ENCODE data around the gene CCKAR.
"Not testable (repeated sequence)": the region's sequence is repeated elsewhere in the genome, so short reads cannot be mapped to it uniquely, and the experiment has no call there.

Gene CCKAR

GRCh38 chr4:26503427-26503826 is 13.1 kb upstream of the CCKAR start:
- no peak overlapping the region for H3K27ac ChIP-seq (ENCODE audit: low read depth, low read length, poor library complexity, severe bottlenecking)
- TF ChIP-seq, protein P1, sequence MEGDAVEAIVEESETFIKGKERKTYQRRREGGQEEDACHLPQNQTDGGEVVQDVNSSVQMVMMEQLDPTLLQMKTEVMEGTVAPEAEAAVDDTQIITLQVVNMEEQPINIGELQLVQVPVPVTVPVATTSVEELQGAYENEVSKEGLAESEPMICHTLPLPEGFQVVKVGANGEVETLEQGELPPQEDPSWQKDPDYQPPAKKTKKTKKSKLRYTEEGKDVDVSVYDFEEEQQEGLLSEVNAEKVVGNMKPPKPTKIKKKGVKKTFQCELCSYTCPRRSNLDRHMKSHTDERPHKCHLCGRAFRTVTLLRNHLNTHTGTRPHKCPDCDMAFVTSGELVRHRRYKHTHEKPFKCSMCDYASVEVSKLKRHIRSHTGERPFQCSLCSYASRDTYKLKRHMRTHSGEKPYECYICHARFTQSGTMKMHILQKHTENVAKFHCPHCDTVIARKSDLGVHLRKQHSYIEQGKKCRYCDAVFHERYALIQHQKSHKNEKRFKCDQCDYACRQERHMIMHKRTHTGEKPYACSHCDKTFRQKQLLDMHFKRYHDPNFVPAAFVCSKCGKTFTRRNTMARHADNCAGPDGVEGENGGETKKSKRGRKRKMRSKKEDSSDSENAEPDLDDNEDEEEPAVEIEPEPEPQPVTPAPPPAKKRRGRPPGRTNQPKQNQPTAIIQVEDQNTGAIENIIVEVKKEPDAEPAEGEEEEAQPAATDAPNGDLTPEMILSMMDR (IDR thresholded peaks at IDR 0.05; ENCODE audit: low read length) = no peak
- no peak for TF ChIP-seq EZH2 (IDR thresholded peaks at IDR 0.05; ENCODE audit: borderline replicate concordance, low read length)
- no peak overlapping the region for H2AFZ ChIP-seq (ENCODE audit: low read length)
- H3K9ac ChIP-seq (ENCODE audit: low read length) = no peak overlapping the region
- no peak overlapping the region for H3K4me2 ChIP-seq (ENCODE audit: low read length)
- no peak overlapping the region for H3K4me3 ChIP-seq (ENCODE audit: low read depth, low read length, poor library complexity, severe bottlenecking)
- H3K79me2 ChIP-seq (ENCODE audit: insufficient read depth, low read length) = no peaks in the 10 kb centered on the region
- H3K4me1 ChIP-seq (ENCODE audit: insufficient read depth, low read length, severe bottlenecking) = no peaks in the 10 kb centered on the region
- H3K9me2 ChIP-seq (ENCODE audit: low read depth, low read length) = no peaks in the 10 kb centered on the region
- H3F3A ChIP-seq (ENCODE audit: insufficient read depth, low read length) = no peaks in the 10 kb centered on the region
- no peaks in the 10 kb centered on the region for H3K9me3 ChIP-seq (ENCODE audit: low read length)
- no peaks in the 10 kb centered on the region for H3K27me3 ChIP-seq (ENCODE audit: insufficient read depth, low read length)
- H4K20me1 ChIP-seq (ENCODE audit: insufficient read depth, low read length) = no peaks in the 10 kb centered on the region
- no peaks in the 10 kb centered on the region for H3K36me3 ChIP-seq (ENCODE audit: insufficient read depth, low read length)

DNA sequence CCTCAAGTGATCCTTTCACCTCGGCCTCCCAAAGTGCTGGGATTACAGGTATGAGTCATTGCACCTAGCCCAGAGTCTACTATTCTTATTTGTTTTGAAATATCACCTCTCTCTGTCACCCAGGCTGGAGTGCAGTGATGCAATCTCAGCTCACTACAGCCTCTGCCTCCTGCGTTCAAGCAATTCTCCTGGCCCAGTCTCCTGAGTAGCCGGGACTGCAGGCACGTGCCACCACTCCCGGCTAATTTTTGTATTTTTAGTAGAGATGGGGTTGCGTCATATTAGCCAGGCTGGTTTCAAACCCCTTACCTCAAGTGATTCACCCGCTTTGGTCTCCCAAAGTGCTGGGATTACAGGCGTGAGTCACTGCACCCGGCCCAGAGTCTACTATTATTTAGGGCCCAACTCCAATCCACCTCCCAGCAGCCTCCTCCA is 10.3 kb upstream of the CCKAR start:
- not testable (repeated sequence) for H3K4me2 ChIP-seq (ENCODE audit: low read length); H3K9me2 ChIP-seq (ENCODE audit: low read depth, low read length); H3F3A ChIP-seq (ENCODE audit: insufficient read depth, low read length); H3K9me3 ChIP-seq (ENCODE audit: low read length); H3K27ac ChIP-seq (ENCODE audit: low read depth, low read length, poor library complexity, severe bottlenecking); H3K4me1 ChIP-seq (ENCODE audit: insufficient read depth, low read length, severe bottlenecking); H3K79me2 ChIP-seq (ENCODE audit: insufficient read depth, low read length); H3K27me3 ChIP-seq (ENCODE audit: insufficient read depth, low read length); H3K4me3 ChIP-seq (ENCODE audit: low read depth, low read length, poor library complexity, severe bottlenecking); H3K36me3 ChIP-seq (ENCODE audit: insufficient read depth, low read length); H4K20me1 ChIP-seq (ENCODE audit: insufficient read depth, low read length); H3K9ac ChIP-seq (ENCODE audit: low read length); H2AFZ ChIP-seq (ENCODE audit: low read length)

DNA sequence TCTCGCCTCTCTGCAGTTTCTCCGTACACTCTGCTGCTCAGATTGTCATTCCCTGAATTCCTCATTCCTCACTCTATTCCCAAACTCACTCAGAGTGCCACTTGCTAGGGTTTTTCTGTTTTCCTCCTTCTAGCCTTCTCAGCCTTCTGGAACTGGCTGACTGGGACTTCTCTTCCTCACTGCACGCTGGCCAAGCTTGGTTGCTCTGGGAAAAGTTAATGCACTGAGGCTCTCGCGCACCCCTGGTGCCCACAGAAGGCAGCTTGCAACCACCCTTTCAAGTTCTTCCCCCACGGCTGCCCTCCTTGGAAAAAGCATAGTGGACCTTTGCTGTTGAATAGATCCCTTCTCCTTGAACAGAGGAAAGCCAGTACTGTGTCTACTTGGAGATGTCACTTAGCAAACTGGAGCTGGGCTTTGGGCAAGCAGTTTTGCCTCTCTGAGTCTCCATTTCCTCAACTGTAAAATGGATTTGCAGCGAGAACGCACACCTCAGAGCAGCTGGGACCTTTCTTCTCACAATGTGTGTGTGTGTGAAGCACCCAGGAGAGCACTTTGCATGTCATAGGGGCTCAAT is 6.0 kb upstream of the CCKAR start:
- no peaks in the 10 kb centered on the region for H3K9me2 ChIP-seq (ENCODE audit: low read depth, low read length)
- H3K4me1 ChIP-seq (ENCODE audit: insufficient read depth, low read length, severe bottlenecking) = no peaks in the 10 kb centered on the region
- H3K36me3 ChIP-seq (ENCODE audit: insufficient read depth, low read length) = no peaks in the 10 kb centered on the region
- TF ChIP-seq EZH2 (IDR thresholded peaks at IDR 0.05; ENCODE audit: borderline replicate concordance, low read length) = no peak
- TF ChIP-seq, protein P1 (IDR thresholded peaks at IDR 0.05; ENCODE audit: low read length) = no peak
- H3K4me3 ChIP-seq (ENCODE audit: low read depth, low read length, poor library complexity, severe bottlenecking) = no peak overlapping the region
- no peaks in the 10 kb centered on the region for H3F3A ChIP-seq (ENCODE audit: insufficient read depth, low read length)
- H2AFZ ChIP-seq (ENCODE audit: low read length) = no peak overlapping the region
- H4K20me1 ChIP-seq (ENCODE audit: insufficient read depth, low read length) = no peaks in the 10 kb centered on the region
- H3K79me2 ChIP-seq (ENCODE audit: insufficient read depth, low read length) = no peaks in the 10 kb centered on the region
- H3K9me3 ChIP-seq (ENCODE audit: low read length) = no peaks in the 10 kb centered on the region
- no peak overlapping the region for H3K9ac ChIP-seq (ENCODE audit: low read length)
- H3K4me2 ChIP-seq (ENCODE audit: low read length) = no peak overlapping the region
- H3K27me3 ChIP-seq (ENCODE audit: insufficient read depth, low read length) = no peaks in the 10 kb centered on the region
- H3K27ac ChIP-seq (ENCODE audit: low read depth, low read length, poor library complexity, severe bottlenecking) = no peak overlapping the region

GRCh38 chr4:26493461-26493860 is 3.2 kb upstream of the CCKAR start:
- H3F3A ChIP-seq (ENCODE audit: insufficient read depth, low read length) = no peaks in the 10 kb centered on the region
- H3K9me2 ChIP-seq (ENCODE audit: low read depth, low read length) = no peaks in the 10 kb centered on the region
- H3K4me2 ChIP-seq (ENCODE audit: low read length) = no peak overlapping the region
- no peaks in the 10 kb centered on the region for H3K36me3 ChIP-seq (ENCODE audit: insufficient read depth, low read length)
- no peak overlapping the region for H3K9ac ChIP-seq (ENCODE audit: low read length)
- no peak overlapping the region for H3K4me3 ChIP-seq (ENCODE audit: low read depth, low read length, poor library complexity, severe bottlenecking)
- H3K79me2 ChIP-seq (ENCODE audit: insufficient read depth, low read length) = no peaks in the 10 kb centered on the region
- no peaks in the 10 kb centered on the region for H3K4me1 ChIP-seq (ENCODE audit: insufficient read depth, low read length, severe bottlenecking)
- no peak overlapping the region for H2AFZ ChIP-seq (ENCODE audit: low read length)
- H4K20me1 ChIP-seq (ENCODE audit: insufficient read depth, low read length) = no peaks in the 10 kb centered on the region
- no peaks in the 10 kb centered on the region for H3K9me3 ChIP-seq (ENCODE audit: low read length)
- H3K27me3 ChIP-seq (ENCODE audit: insufficient read depth, low read length) = no peaks in the 10 kb centered on the region
- no peak overlapping the region for H3K27ac ChIP-seq (ENCODE audit: low read depth, low read length, poor library complexity, severe bottlenecking)
- TF ChIP-seq EZH2 (IDR thresholded peaks at IDR 0.05; ENCODE audit: borderline replicate concordance, low read length) = no peak
- TF ChIP-seq, protein P1 (IDR thresholded peaks at IDR 0.05; ENCODE audit: low read length) = no peak

Measured in OCI-LY1 (cell line).